Activated CD4-positive, alpha-beta T cell treated with anti-CD3 and anti-CD28 coated beads, Interleukin-2, amount 10 ng/mL, durations not matched to agents 24 days and 14 days (primary cell): ENCODE measurements around the gene CYLD. TPM values are rescaled to one million over a fixed set of nuclear protein-coding genes. Genes with fewer than 3 reads are reported as not detected.
A peak's percentile ranks its signal among the peaks of the same experiment; 100 is the strongest.

ENCODE experiments used
- DNase-seq: peaks from one replicate; pipeline ENCODE4 v3.0.0; 2022
- H3K27ac Mint-ChIP-seq: one replicate; pipeline ENCODE4 v1.8.0; 2022; ENCODE audit warnings: mild to moderate bottlenecking, mixed read lengths
- H3K27me3 Mint-ChIP-seq: one replicate; pipeline ENCODE4 v1.8.0; 2022; ENCODE audit warnings: mixed read lengths
- H3K36me3 Mint-ChIP-seq: one replicate; pipeline ENCODE4 v1.8.0; 2022; ENCODE audit warnings: low read depth, mild to moderate bottlenecking, mixed read lengths
- H3K4me1 Mint-ChIP-seq: one replicate; pipeline ENCODE4 v1.8.0; 2021; ENCODE audit warnings: mixed read lengths
- H3K4me3 Mint-ChIP-seq: one replicate; pipeline ENCODE4 v1.8.0; 2022; ENCODE audit warnings: mild to moderate bottlenecking, moderate library complexity, mixed read lengths
- H3K9me3 Mint-ChIP-seq: one replicate; pipeline ENCODE4 v1.8.0; 2021; ENCODE audit warnings: mixed read lengths
- intact Hi-C: fragments of 100-400 bp; cut with micrococcal nuclease; formaldehyde crosslinking; loops from one replicate; pipeline ENCODE4 v1.15.1; 2023
- total RNA-seq: library from RNA; stranded (reverse); gene quantifications from 2 replicates; pipeline ENCODE4 v1.2.3, GENCODE V29; 2022

The CYLD gene
- total RNA-seq, 1 donor from 2014 or later, result 178 TPM

GRCh38 chr16:50847166-50847565, 105.3 kb downstream of the CYLD start:
- no peak overlapping the region for H3K4me3 Mint-ChIP-seq
- no peak overlapping the region for H3K27ac Mint-ChIP-seq
- intact Hi-C loops, result no loop called here
- peaks cover 5% of the 10 kb centered on the region for H3K4me1 Mint-ChIP-seq
- DNase-seq, result no peak
- peaks cover 45% of the 10 kb centered on the region for H3K27me3 Mint-ChIP-seq
- no peaks in the 10 kb centered on the region for H3K36me3 Mint-ChIP-seq
- no peaks in the 10 kb centered on the region for H3K9me3 Mint-ChIP-seq

GRCh38 chr16:50848755-50849514, 107.0 kb downstream of the CYLD start:
- H3K27ac Mint-ChIP-seq, result no peak overlapping the region
- H3K36me3 Mint-ChIP-seq, result no peaks in the 10 kb centered on the region
- peaks cover 33% of the 10 kb centered on the region for H3K27me3 Mint-ChIP-seq
- H3K4me1 Mint-ChIP-seq, result no peaks in the 10 kb centered on the region
- no peak overlapping the region for H3K4me3 Mint-ChIP-seq
- DNase-seq, result peak; percentile 48
- no peaks in the 10 kb centered on the region for H3K9me3 Mint-ChIP-seq
- intact Hi-C loops, result no loop called here

Other genes with a start within 250 kb of the CYLD start
- 0.77 and 1.7 TPM in 2 replicates for gene NKD1, start 193.7 kb upstream of the CYLD start, total RNA-seq
- 33.3 and 34.9 TPM in 2 replicates for gene SNX20, start 60.8 kb upstream of the CYLD start, total RNA-seq
- gene NOD2, start 48.5 kb upstream of the CYLD start, total RNA-seq, result 8.3 and 9.3 TPM in 2 replicates